ENCODE results near the gene NPHS1.
A peak's percentile ranks its signal among the peaks of the same experiment; 100 is the strongest.

Gene NPHS1

GRCh38 chr19:35776102-35776788, 76.1 kb downstream of the NPHS1 start:
- Histone ChIP-seq H3K4me1 (ENCODE audit: insufficient read depth, low read length, severe bottlenecking) (peaks cover 19% of the 10 kb centered on the region), H4K20me1 (ENCODE audit: insufficient read depth, low read length) (no peaks in the 10 kb centered on the region), H3K9me2 (ENCODE audit: low read depth, low read length) (no peaks in the 10 kb centered on the region), H3K9me3 (ENCODE audit: low read length) (no peaks in the 10 kb centered on the region), H3K36me3 (ENCODE audit: insufficient read depth, low read length) (peaks cover 3% of the 10 kb centered on the region; the same call in 1 of the 2 replicates), H3K4me3 (ENCODE audit: low read depth, low read length, poor library complexity, severe bottlenecking) (peak overlapping the region; percentile 80), H3K27ac (ENCODE audit: low read depth, low read length, poor library complexity, severe bottlenecking) (no peak overlapping the region), H3K27me3 (ENCODE audit: insufficient read depth, low read length) (no peaks in the 10 kb centered on the region), H3F3A (ENCODE audit: insufficient read depth, low read length) (no peaks in the 10 kb centered on the region), H2AFZ (ENCODE audit: low read length) (no peak overlapping the region), H3K9ac (ENCODE audit: low read length) (peak overlapping the region; percentile 78), H3K79me2 (ENCODE audit: insufficient read depth, low read length) (no peaks in the 10 kb centered on the region), H3K4me2 (ENCODE audit: low read length) (peak overlapping the region; percentile 80)
- TF ChIP-seq EZH2 (IDR thresholded peaks at IDR 0.05; ENCODE audit: borderline replicate concordance, low read length) (no peak), CTCF (IDR thresholded peaks at IDR 0.05; ENCODE audit: low read length) (no peak)
